Astrocyte (in vitro differentiated cells and primary cell): ENCODE data around the gene ZDHHC14. TPM values are rescaled to one million over a fixed set of nuclear protein-coding genes. Genes with fewer than 3 reads are reported as not detected.

ENCODE experiments used
- DNase-seq: peaks from one replicate; pipeline ENCODE4 v3.0.0-alpha.2; 2010; ENCODE audit warnings: low read depth
- FAIRE-seq: peaks from 2 replicates; lab custom pipeline; 2011; peaks lifted over from hg19 to GRCh38; lab: Jason Lieb, UNC
- H2AFZ ChIP-seq: 2 replicates; pipeline ENCODE4 v1.6.0; 2012; ENCODE audit warnings: low read depth, low read length, inconsistent platforms
- H3K27ac ChIP-seq: 2 replicates; pipeline ENCODE4 v1.5.1; 2011; ENCODE audit warnings: low read depth, low read length, inconsistent platforms
- H3K27me3 ChIP-seq: 2 replicates; pipeline ENCODE4 v1.6.0; 2011; ENCODE audit warnings: low read length, inconsistent platforms; ENCODE audit not compliant: insufficient read depth
- H3K36me3 ChIP-seq: 2 replicates; pipeline ENCODE4 v1.5.1; 2011; ENCODE audit warnings: low read length, inconsistent platforms; ENCODE audit not compliant: insufficient read depth
- H3K4me1 ChIP-seq: 2 replicates; pipeline ENCODE4 v1.5.1; 2011; ENCODE audit warnings: low read length, inconsistent platforms; ENCODE audit not compliant: insufficient read depth
- H3K4me2 ChIP-seq: 2 replicates; pipeline ENCODE4 v1.6.0; 2012; ENCODE audit warnings: low read length, inconsistent platforms
- H3K4me3 ChIP-seq: 2 replicates; pipeline ENCODE4 v1.5.1; 2011; ENCODE audit warnings: low read depth, mild to moderate bottlenecking, low read length, inconsistent platforms; ENCODE audit not compliant: insufficient read depth
- H3K79me2 ChIP-seq: 2 replicates; pipeline ENCODE4 v1.6.0; 2012; ENCODE audit warnings: mild to moderate bottlenecking, low read length, inconsistent platforms; ENCODE audit not compliant: insufficient read depth
- H3K9ac ChIP-seq: 2 replicates; pipeline ENCODE4 v1.6.0; 2012; ENCODE audit warnings: mild to moderate bottlenecking, low read length, inconsistent platforms
- H3K9me3 ChIP-seq: 2 replicates; pipeline ENCODE4 v1.5.1; 2012; ENCODE audit warnings: low read depth, mild to moderate bottlenecking, low read length, inconsistent platforms; ENCODE audit not compliant: insufficient read depth
- H4K20me1 ChIP-seq: 2 replicates; pipeline ENCODE4 v1.6.0; 2012; ENCODE audit warnings: low read length, inconsistent platforms; ENCODE audit not compliant: insufficient read depth
- H3K27ac Mint-ChIP-seq: one replicate; pipeline ENCODE4 v1.8.0; 2021; ENCODE audit warnings: mild to moderate bottlenecking, mixed read lengths; ENCODE audit not compliant: unreplicated experiment
- H3K27me3 Mint-ChIP-seq: one replicate; pipeline ENCODE4 v1.8.0; 2021; ENCODE audit warnings: low read depth, mixed read lengths; ENCODE audit not compliant: unreplicated experiment
- H3K36me3 Mint-ChIP-seq: one replicate; pipeline ENCODE4 v1.8.0; 2021; ENCODE audit warnings: low read depth, mixed read lengths; ENCODE audit not compliant: unreplicated experiment
- H3K4me1 Mint-ChIP-seq: one replicate; pipeline ENCODE4 v1.8.0; 2021; ENCODE audit warnings: low read depth, mixed read lengths; ENCODE audit not compliant: unreplicated experiment
- H3K4me3 Mint-ChIP-seq: one replicate; pipeline ENCODE4 v1.8.0; 2021; ENCODE audit warnings: mild to moderate bottlenecking, moderate library complexity, mixed read lengths; ENCODE audit not compliant: unreplicated experiment
- H3K9me3 Mint-ChIP-seq: one replicate; pipeline ENCODE4 v1.8.0; 2021; ENCODE audit warnings: mild to moderate bottlenecking, mixed read lengths; ENCODE audit not compliant: unreplicated experiment
- EZH2 ChIP-seq: IDR thresholded peaks from 2 replicates; pipeline ENCODE4 v1.6.1; 2012; ENCODE audit warnings: mild to moderate bottlenecking, low read length, inconsistent platforms; ENCODE audit not compliant: insufficient read depth
- total RNA-seq: library from RNA; stranded (reverse); gene quantifications from 2 replicates; pipeline ENCODE4 v1.2.1, GENCODE V29; 2021
- TF ChIP-seq, protein P1 (sequence below): IDR thresholded peaks from 2 replicates; pipeline ENCODE4 v1.5.1; 2011; ENCODE audit warnings: low read depth, mild to moderate bottlenecking, inconsistent platforms, low read length, moderate library complexity; ENCODE audit not compliant: insufficient read depth

Gene ZDHHC14
- total RNA-seq, 1 donor from 2014 or later, result 7.2 TPM

GRCh38 chr6:157539421-157539822, 158.4 kb downstream of the ZDHHC14 start:
- DNase-seq, result no peak
- Histone ChIP-seq H3K79me2 (no peaks in the 10 kb centered on the region), H4K20me1 (no peaks in the 10 kb centered on the region), H3K9ac (no peak overlapping the region), H3K4me1 (peaks cover 13% of the 10 kb centered on the region), H3K27ac (no peak overlapping the region), H3K36me3 (no peaks in the 10 kb centered on the region), H3K4me2 (no peak overlapping the region), H3K27me3 (peaks cover 2% of the 10 kb centered on the region), H3K4me3 (no peak overlapping the region), H2AFZ (no peak overlapping the region), H3K9me3 (no peaks in the 10 kb centered on the region)
- FAIRE-seq, result no peak
- Mint-ChIP-seq H3K27ac (no peak overlapping the region), H3K36me3 (peaks cover 15% of the 10 kb centered on the region), H3K4me1 (peaks cover 13% of the 10 kb centered on the region), H3K4me3 (no peak overlapping the region), H3K27me3 (peaks cover 29% of the 10 kb centered on the region), H3K9me3 (peaks cover 2% of the 10 kb centered on the region)
- TF ChIP-seq EZH2, result no peak
- TF ChIP-seq, protein P1, sequence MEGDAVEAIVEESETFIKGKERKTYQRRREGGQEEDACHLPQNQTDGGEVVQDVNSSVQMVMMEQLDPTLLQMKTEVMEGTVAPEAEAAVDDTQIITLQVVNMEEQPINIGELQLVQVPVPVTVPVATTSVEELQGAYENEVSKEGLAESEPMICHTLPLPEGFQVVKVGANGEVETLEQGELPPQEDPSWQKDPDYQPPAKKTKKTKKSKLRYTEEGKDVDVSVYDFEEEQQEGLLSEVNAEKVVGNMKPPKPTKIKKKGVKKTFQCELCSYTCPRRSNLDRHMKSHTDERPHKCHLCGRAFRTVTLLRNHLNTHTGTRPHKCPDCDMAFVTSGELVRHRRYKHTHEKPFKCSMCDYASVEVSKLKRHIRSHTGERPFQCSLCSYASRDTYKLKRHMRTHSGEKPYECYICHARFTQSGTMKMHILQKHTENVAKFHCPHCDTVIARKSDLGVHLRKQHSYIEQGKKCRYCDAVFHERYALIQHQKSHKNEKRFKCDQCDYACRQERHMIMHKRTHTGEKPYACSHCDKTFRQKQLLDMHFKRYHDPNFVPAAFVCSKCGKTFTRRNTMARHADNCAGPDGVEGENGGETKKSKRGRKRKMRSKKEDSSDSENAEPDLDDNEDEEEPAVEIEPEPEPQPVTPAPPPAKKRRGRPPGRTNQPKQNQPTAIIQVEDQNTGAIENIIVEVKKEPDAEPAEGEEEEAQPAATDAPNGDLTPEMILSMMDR, result no peak

- no peak overlapping the region for H3K4me2 ChIP-seq
- H3K36me3 ChIP-seq, result no peaks in the 10 kb centered on the region
- H3K4me1 ChIP-seq, result peaks cover 10% of the 10 kb centered on the region
- peaks cover 2% of the 10 kb centered on the region for H3K9me3 Mint-ChIP-seq
- TF ChIP-seq, protein P1, result no peak
- TF ChIP-seq EZH2, result no peak
- H3K36me3 Mint-ChIP-seq, result peaks cover 18% of the 10 kb centered on the region
- H3K27ac ChIP-seq, result no peak overlapping the region
- no peak overlapping the region for H3K27ac Mint-ChIP-seq
- no peak overlapping the region for H3K9ac ChIP-seq
- H3K4me3 Mint-ChIP-seq, result no peak overlapping the region
- FAIRE-seq (no peak), DNase-seq (no peak)
- no peaks in the 10 kb centered on the region for H3K79me2 ChIP-seq
- no peak overlapping the region for H2AFZ ChIP-seq
- no peaks in the 10 kb centered on the region for H3K9me3 ChIP-seq
- H3K27me3 Mint-ChIP-seq, result peaks cover 31% of the 10 kb centered on the region
- H3K4me1 Mint-ChIP-seq, result peaks cover 12% of the 10 kb centered on the region
- no peaks in the 10 kb centered on the region for H4K20me1 ChIP-seq
- peaks cover 2% of the 10 kb centered on the region for H3K27me3 ChIP-seq
- H3K4me3 ChIP-seq, result no peak overlapping the region
Measured at GRCh38 chr6:157539900-157540752, 159.1 kb downstream of the ZDHHC14 start.
